ENCODE results near the gene CDH6.

The CDH6 gene

GRCh38 chr5:31244921-31245320, 51.4 kb downstream of the CDH6 start:
- no peaks in the 10 kb centered on the region for H3K27me3 ChIP-seq (ENCODE audit: control insufficient read depth in 1 of 2, insufficient read depth in 2 of 2, low read length in 2 of 2)
- no peak overlapping the region for H3K27ac ChIP-seq (ENCODE audit: low read length)
- H3K4me3 ChIP-seq (ENCODE audit: low read length in 2 of 2), result no peak overlapping the region
- H3K9me3 ChIP-seq (ENCODE audit: control insufficient read depth in 2 of 2, low read length in 2 of 2), result no peaks in the 10 kb centered on the region
- no peaks in the 10 kb centered on the region for H3K4me1 ChIP-seq (ENCODE audit: control insufficient read depth, insufficient read depth, low read length)
- no peaks in the 10 kb centered on the region for H3K36me3 ChIP-seq (ENCODE audit: control insufficient read depth in 2 of 2, insufficient read depth in 2 of 2, low read length in 2 of 2)
- no peak overlapping the region for H3K9ac ChIP-seq (ENCODE audit: low read length in 2 of 2)

GRCh38 chr5:31247381-31247780, 53.9 kb downstream of the CDH6 start:
- Histone ChIP-seq H3K4me3 (ENCODE audit: low read length in 2 of 2) (no peak overlapping the region), H3K27me3 (ENCODE audit: control insufficient read depth in 1 of 2, insufficient read depth in 2 of 2, low read length in 2 of 2) (no peaks in the 10 kb centered on the region), H3K9me3 (ENCODE audit: control insufficient read depth in 2 of 2, low read length in 2 of 2) (no peaks in the 10 kb centered on the region), H3K9ac (ENCODE audit: low read length in 2 of 2) (no peak overlapping the region), H3K36me3 (ENCODE audit: control insufficient read depth in 2 of 2, insufficient read depth in 2 of 2, low read length in 2 of 2) (no peaks in the 10 kb centered on the region), H3K27ac (ENCODE audit: low read length) (no peak overlapping the region), H3K4me1 (ENCODE audit: control insufficient read depth, insufficient read depth, low read length) (no peaks in the 10 kb centered on the region)

GRCh38 chr5:31250201-31250600, 56.7 kb downstream of the CDH6 start:
- H3K4me1 ChIP-seq (ENCODE audit: control insufficient read depth, insufficient read depth, low read length), result no peaks in the 10 kb centered on the region
- H3K27ac ChIP-seq (ENCODE audit: low read length), result no peak overlapping the region
- no peak overlapping the region for H3K4me3 ChIP-seq (ENCODE audit: low read length in 2 of 2)
- H3K27me3 ChIP-seq (ENCODE audit: control insufficient read depth in 1 of 2, insufficient read depth in 2 of 2, low read length in 2 of 2), result no peaks in the 10 kb centered on the region
- H3K36me3 ChIP-seq (ENCODE audit: control insufficient read depth in 2 of 2, insufficient read depth in 2 of 2, low read length in 2 of 2), result no peaks in the 10 kb centered on the region
- H3K9me3 ChIP-seq (ENCODE audit: control insufficient read depth in 2 of 2, low read length in 2 of 2), result no peaks in the 10 kb centered on the region
- no peak overlapping the region for H3K9ac ChIP-seq (ENCODE audit: low read length in 2 of 2)

GRCh38 chr5:31251032-31251431, 57.5 kb downstream of the CDH6 start:
- no peak overlapping the region for H3K9ac ChIP-seq (ENCODE audit: low read length in 2 of 2)
- no peak overlapping the region for H3K27ac ChIP-seq (ENCODE audit: low read length)

GRCh38 chr5:31255041-31255440, 61.6 kb downstream of the CDH6 start:
- Histone ChIP-seq H3K36me3 (ENCODE audit: control insufficient read depth in 2 of 2, insufficient read depth in 2 of 2, low read length in 2 of 2) (no peaks in the 10 kb centered on the region), H3K27me3 (ENCODE audit: control insufficient read depth in 1 of 2, insufficient read depth in 2 of 2, low read length in 2 of 2) (no peaks in the 10 kb centered on the region), H3K4me1 (ENCODE audit: control insufficient read depth, insufficient read depth, low read length) (no peaks in the 10 kb centered on the region)

More at GRCh38 chr5:31251032-31251431, 57.5 kb downstream of the CDH6 start:
- Histone ChIP-seq H3K36me3 (ENCODE audit: control insufficient read depth in 2 of 2, insufficient read depth in 2 of 2, low read length in 2 of 2) (no peaks in the 10 kb centered on the region), H3K4me3 (ENCODE audit: low read length in 2 of 2) (no peak overlapping the region), H3K9me3 (ENCODE audit: control insufficient read depth in 2 of 2, low read length in 2 of 2) (no peaks in the 10 kb centered on the region), H3K27me3 (ENCODE audit: control insufficient read depth in 1 of 2, insufficient read depth in 2 of 2, low read length in 2 of 2) (no peaks in the 10 kb centered on the region), H3K4me1 (ENCODE audit: control insufficient read depth, insufficient read depth, low read length) (no peaks in the 10 kb centered on the region)

GRCh38 chr5:31268256-31268655, 74.8 kb downstream of the CDH6 start:
- H3K27ac ChIP-seq (ENCODE audit: low read length), result no peak overlapping the region
- H3K9ac ChIP-seq (ENCODE audit: low read length in 2 of 2), result no peak overlapping the region
- no peaks in the 10 kb centered on the region for H3K4me1 ChIP-seq (ENCODE audit: control insufficient read depth, insufficient read depth, low read length)
- H3K9me3 ChIP-seq (ENCODE audit: control insufficient read depth in 2 of 2, low read length in 2 of 2), result no peaks in the 10 kb centered on the region
- H3K4me3 ChIP-seq (ENCODE audit: low read length in 2 of 2), result no peak overlapping the region
- no peaks in the 10 kb centered on the region for H3K36me3 ChIP-seq (ENCODE audit: control insufficient read depth in 2 of 2, insufficient read depth in 2 of 2, low read length in 2 of 2)
- no peaks in the 10 kb centered on the region for H3K27me3 ChIP-seq (ENCODE audit: control insufficient read depth in 1 of 2, insufficient read depth in 2 of 2, low read length in 2 of 2)

More at GRCh38 chr5:31255041-31255440, 61.6 kb downstream of the CDH6 start:
- no peaks in the 10 kb centered on the region for H3K9me3 ChIP-seq (ENCODE audit: control insufficient read depth in 2 of 2, low read length in 2 of 2)
- no peak overlapping the region for H3K9ac ChIP-seq (ENCODE audit: low read length in 2 of 2)
- H3K27ac ChIP-seq (ENCODE audit: low read length), result no peak overlapping the region
- no peak overlapping the region for H3K4me3 ChIP-seq (ENCODE audit: low read length in 2 of 2)

GRCh38 chr5:31268686-31269085, 75.2 kb downstream of the CDH6 start:
- Histone ChIP-seq H3K36me3 (ENCODE audit: control insufficient read depth in 2 of 2, insufficient read depth in 2 of 2, low read length in 2 of 2) (no peaks in the 10 kb centered on the region), H3K4me3 (ENCODE audit: low read length in 2 of 2) (no peak overlapping the region), H3K9me3 (ENCODE audit: control insufficient read depth in 2 of 2, low read length in 2 of 2) (no peaks in the 10 kb centered on the region), H3K9ac (ENCODE audit: low read length in 2 of 2) (no peak overlapping the region), H3K27ac (ENCODE audit: low read length) (no peak overlapping the region), H3K4me1 (ENCODE audit: control insufficient read depth, insufficient read depth, low read length) (no peaks in the 10 kb centered on the region), H3K27me3 (ENCODE audit: control insufficient read depth in 1 of 2, insufficient read depth in 2 of 2, low read length in 2 of 2) (no peaks in the 10 kb centered on the region)

- Histone ChIP-seq H3K9me3 (ENCODE audit: control insufficient read depth in 2 of 2, low read length in 2 of 2) (no peaks in the 10 kb centered on the region), H3K36me3 (ENCODE audit: control insufficient read depth in 2 of 2, insufficient read depth in 2 of 2, low read length in 2 of 2) (no peaks in the 10 kb centered on the region), H3K9ac (ENCODE audit: low read length in 2 of 2) (no peak overlapping the region), H3K27me3 (ENCODE audit: control insufficient read depth in 1 of 2, insufficient read depth in 2 of 2, low read length in 2 of 2) (no peaks in the 10 kb centered on the region), H3K4me3 (ENCODE audit: low read length in 2 of 2) (no peak overlapping the region), H3K27ac (ENCODE audit: low read length) (no peak overlapping the region), H3K4me1 (ENCODE audit: control insufficient read depth, insufficient read depth, low read length) (no peaks in the 10 kb centered on the region)
Observed at GRCh38 chr5:31269259-31269658, 75.8 kb downstream of the CDH6 start.

GRCh38 chr5:31270396-31270795, 76.9 kb downstream of the CDH6 start:
- Histone ChIP-seq H3K27ac (ENCODE audit: low read length) (no peak overlapping the region), H3K36me3 (ENCODE audit: control insufficient read depth in 2 of 2, insufficient read depth in 2 of 2, low read length in 2 of 2) (no peaks in the 10 kb centered on the region), H3K4me1 (ENCODE audit: control insufficient read depth, insufficient read depth, low read length) (no peaks in the 10 kb centered on the region), H3K27me3 (ENCODE audit: control insufficient read depth in 1 of 2, insufficient read depth in 2 of 2, low read length in 2 of 2) (no peaks in the 10 kb centered on the region), H3K9me3 (ENCODE audit: control insufficient read depth in 2 of 2, low read length in 2 of 2) (no peaks in the 10 kb centered on the region), H3K4me3 (ENCODE audit: low read length in 2 of 2) (no peak overlapping the region), H3K9ac (ENCODE audit: low read length in 2 of 2) (no peak overlapping the region)

GRCh38 chr5:31271567-31271966, 78.1 kb downstream of the CDH6 start:
- no peaks in the 10 kb centered on the region for H3K36me3 ChIP-seq (ENCODE audit: control insufficient read depth in 2 of 2, insufficient read depth in 2 of 2, low read length in 2 of 2)
- no peaks in the 10 kb centered on the region for H3K4me1 ChIP-seq (ENCODE audit: control insufficient read depth, insufficient read depth, low read length)

GRCh38 chr5:31273161-31273560, 79.7 kb downstream of the CDH6 start:
- Histone ChIP-seq H3K4me3 (ENCODE audit: low read length in 2 of 2) (no peak overlapping the region), H3K27me3 (ENCODE audit: control insufficient read depth in 1 of 2, insufficient read depth in 2 of 2, low read length in 2 of 2) (no peaks in the 10 kb centered on the region), H3K9me3 (ENCODE audit: control insufficient read depth in 2 of 2, low read length in 2 of 2) (no peaks in the 10 kb centered on the region), H3K36me3 (ENCODE audit: control insufficient read depth in 2 of 2, insufficient read depth in 2 of 2, low read length in 2 of 2) (no peaks in the 10 kb centered on the region), H3K4me1 (ENCODE audit: control insufficient read depth, insufficient read depth, low read length) (no peaks in the 10 kb centered on the region), H3K27ac (ENCODE audit: low read length) (no peak overlapping the region), H3K9ac (ENCODE audit: low read length in 2 of 2) (no peak overlapping the region)

More at GRCh38 chr5:31271567-31271966, 78.1 kb downstream of the CDH6 start:
- no peaks in the 10 kb centered on the region for H3K27me3 ChIP-seq (ENCODE audit: control insufficient read depth in 1 of 2, insufficient read depth in 2 of 2, low read length in 2 of 2)
- no peaks in the 10 kb centered on the region for H3K9me3 ChIP-seq (ENCODE audit: control insufficient read depth in 2 of 2, low read length in 2 of 2)
- no peak overlapping the region for H3K9ac ChIP-seq (ENCODE audit: low read length in 2 of 2)
- H3K27ac ChIP-seq (ENCODE audit: low read length), result no peak overlapping the region
- H3K4me3 ChIP-seq (ENCODE audit: low read length in 2 of 2), result no peak overlapping the region

All from stomach smooth muscle (tissue), 2 donors.